H9 (cell line): ENCODE measurements around the gene RAD23A. TPM values are rescaled to one million over a fixed set of nuclear protein-coding genes. Genes with fewer than 3 reads are reported as not detected.

Experiments
- DNase-seq: peaks from one replicate; pipeline ENCODE4 v3.0.0-alpha.2; 2017
- H2AFZ ChIP-seq: one replicate; pipeline ENCODE4 v1.6.1; 2013; ENCODE audit warnings: mild to moderate bottlenecking, low read length, control low read depth, moderate library complexity
- H2AK5ac ChIP-seq: 2 replicates; pipeline ENCODE4 v1.6.1; 2013; ENCODE audit warnings: low read length, control low read depth, mixed read lengths; ENCODE audit not compliant: insufficient read length
- H2BK120ac ChIP-seq: one replicate; pipeline ENCODE4 v1.6.1; 2013; ENCODE audit warnings: low read depth, mild to moderate bottlenecking, low read length, control low read depth, inconsistent platforms; ENCODE audit not compliant: poor library complexity, severe bottlenecking
- H2BK12ac ChIP-seq: 2 replicates; pipeline ENCODE4 v1.6.1; 2013; ENCODE audit warnings: low read length, control low read depth, mixed read lengths, low read depth; ENCODE audit not compliant: insufficient read length
- H2BK15ac ChIP-seq: 2 replicates; pipeline ENCODE4 v1.6.1; 2013; ENCODE audit warnings: low read depth, low read length, control low read depth
- H2BK20ac ChIP-seq: one replicate; pipeline ENCODE4 v1.6.1; 2013; ENCODE audit warnings: low read depth, mild to moderate bottlenecking, low read length, control low read depth, inconsistent platforms; ENCODE audit not compliant: poor library complexity, severe bottlenecking
- H2BK5ac ChIP-seq: 2 replicates; pipeline ENCODE4 v1.6.1; 2013; ENCODE audit warnings: low read length, control low read depth, mixed read lengths; ENCODE audit not compliant: insufficient read length
- H3K14ac ChIP-seq: 2 replicates; pipeline ENCODE4 v1.6.1; 2013; ENCODE audit warnings: low read length, control low read depth; ENCODE audit not compliant: insufficient read depth
- H3K18ac ChIP-seq: 2 replicates; pipeline ENCODE4 v1.6.1; 2013; ENCODE audit warnings: low read depth, mild to moderate bottlenecking, mixed read lengths, low read length, control low read depth; ENCODE audit not compliant: insufficient read length
- H3K23ac ChIP-seq: 2 replicates; pipeline ENCODE4 v1.6.1; 2013; ENCODE audit warnings: low read length, control low read depth, mixed read lengths, low read depth; ENCODE audit not compliant: insufficient read length
- H3K23me2 ChIP-seq: 2 replicates; pipeline ENCODE4 v1.6.1; 2013; ENCODE audit warnings: low read depth, mild to moderate bottlenecking, mixed read lengths, low read length, control low read depth; ENCODE audit not compliant: insufficient read length, poor library complexity, severe bottlenecking
- H3K27ac ChIP-seq: 2 replicates; pipeline ENCODE4 v1.5.1; 2013; ENCODE audit warnings: low read length, control low read depth, mixed read lengths, low read depth; ENCODE audit not compliant: insufficient read length
- H3K27me3 ChIP-seq: 2 replicates; pipeline ENCODE4 v1.6.1; 2013; ENCODE audit warnings: low read length, control low read depth, inconsistent platforms; ENCODE audit not compliant: insufficient read depth
- H3K4ac ChIP-seq: 2 replicates; pipeline ENCODE4 v1.6.1; 2013; ENCODE audit warnings: low read depth, mild to moderate bottlenecking, control low read depth, inconsistent platforms, low read length, moderate library complexity
- H3K4me1 ChIP-seq: 2 replicates; pipeline ENCODE4 v1.6.1; 2013; ENCODE audit warnings: low read length, control low read depth, inconsistent platforms; ENCODE audit not compliant: insufficient read depth
- H3K4me2 ChIP-seq: 2 replicates; pipeline ENCODE4 v1.6.1; 2013; ENCODE audit warnings: low read length, control low read depth, mixed read lengths; ENCODE audit not compliant: insufficient read length, insufficient read depth
- H3K56ac ChIP-seq: 2 replicates; pipeline ENCODE4 v1.6.1; 2013; ENCODE audit warnings: low read depth, mild to moderate bottlenecking, mixed read lengths, low read length, control low read depth; ENCODE audit not compliant: insufficient read length
- H3K79me1 ChIP-seq: 2 replicates; pipeline ENCODE4 v1.6.1; 2013; ENCODE audit warnings: low read depth, mild to moderate bottlenecking, moderate library complexity, low read length, control low read depth, inconsistent platforms; ENCODE audit not compliant: insufficient read depth, poor library complexity, severe bottlenecking
- H3K79me2 ChIP-seq: 2 replicates; pipeline ENCODE4 v1.6.1; 2013; ENCODE audit warnings: low read length, control low read depth, inconsistent platforms; ENCODE audit not compliant: insufficient read depth
- H3K9ac ChIP-seq: 2 replicates; pipeline ENCODE4 v1.6.1; 2013; ENCODE audit warnings: low read length, control low read depth, mixed read lengths; ENCODE audit not compliant: insufficient read length; ENCODE audit errors: extremely low read depth
- H3K9me3 ChIP-seq: one replicate; pipeline ENCODE4 v1.6.1; 2013; ENCODE audit warnings: low read depth, low read length, inconsistent platforms; ENCODE audit not compliant: control insufficient read depth
- H3T11ph ChIP-seq: one replicate; pipeline ENCODE4 v1.6.1; 2013; ENCODE audit warnings: mild to moderate bottlenecking, low read length, control low read depth, inconsistent platforms
- H4K20me1 ChIP-seq: one replicate; pipeline ENCODE4 v1.6.1; 2013; ENCODE audit not compliant: control insufficient read depth, insufficient read length, insufficient read depth
- H4K5ac ChIP-seq: 2 replicates; pipeline ENCODE4 v1.6.1; 2013; ENCODE audit warnings: low read depth, mild to moderate bottlenecking, mixed read lengths, low read length, control low read depth; ENCODE audit not compliant: insufficient read length
- H4K8ac ChIP-seq: replicated peaks from 2 replicates; pipeline ENCODE4 v1.6.1; 2013; ENCODE audit warnings: low read length, control low read depth, mixed read lengths, low read depth; ENCODE audit not compliant: insufficient read length
- H4K91ac ChIP-seq: 2 replicates; pipeline ENCODE4 v1.6.1; 2013; ENCODE audit warnings: low read depth, mild to moderate bottlenecking, moderate library complexity, mixed read lengths, low read length, control low read depth; ENCODE audit not compliant: insufficient read length
- H3K27ac Mint-ChIP-seq, 3 experiments: 2 replicates in 2 of 3; 3 replicates in 1 of 3; pipeline ENCODE4 v1.8.0; 2020 to 2021; ENCODE audit warnings: mixed read lengths in 3 of 3, mild to moderate bottlenecking in 1 of 3, moderate library complexity in 1 of 3
- H3K27me3 Mint-ChIP-seq: 2 replicates; pipeline ENCODE4 v1.8.0; 2021; ENCODE audit warnings: low read depth, mild to moderate bottlenecking, moderate library complexity, mixed read lengths
- H3K36me3 Mint-ChIP-seq, 3 experiments: 2 replicates in 2 of 3; 3 replicates in 1 of 3; pipeline ENCODE4 v1.8.0; 2020 to 2021; ENCODE audit warnings: low read depth in 3 of 3, mixed read lengths in 3 of 3; ENCODE audit not compliant: insufficient read depth in 1 of 3
- H3K4me1 Mint-ChIP-seq, 2 experiments: 2 replicates each; pipeline ENCODE4 v1.8.0; 2020; ENCODE audit warnings: mixed read lengths in 2 of 2
- H3K4me3 Mint-ChIP-seq, 2 experiments: 2 replicates in 1 of 2; 3 replicates in 1 of 2; pipeline ENCODE4 v1.8.0; 2020 to 2021; ENCODE audit warnings: mild to moderate bottlenecking in 2 of 2, mixed read lengths in 2 of 2, moderate library complexity in 1 of 2
- H3K9me3 Mint-ChIP-seq, 2 experiments: 2 replicates in 1 of 2; 3 replicates in 1 of 2; pipeline ENCODE4 v1.8.0; 2020; ENCODE audit warnings: mild to moderate bottlenecking in 2 of 2, mixed read lengths in 2 of 2, moderate library complexity in 1 of 2
- WGBS: extraction: QIAGEN DNeasy Blood & Tissue Kit; methylation state at CpG from one replicate; pipeline ENCODE4 v1.1.7; 2013; ENCODE audit warnings: missing lambda C conversion rate, low lambda C conversion rate, mixed read lengths; ENCODE audit not compliant: insufficient read length; ENCODE audit errors: extremely low coverage; 5-methylcytosine and 5-hydroxymethylcytosine counted together
- total RNA-seq: library from RNA; stranded (reverse); gene quantifications from 2 replicates; pipeline ENCODE4 v1.2.1, GENCODE V29; 2021
- TF ChIP-seq, protein P1 (sequence below): fragments of 200-600 bp; sonication (generic); conservative IDR thresholded peaks from 3 replicates; pipeline ENCODE4 v1.8.0; 2021; ENCODE audit warnings: antibody characterized with exemption, mild to moderate bottlenecking

Gene RAD23A
- total RNA-seq, 1 experiment from 2014 or later = 62.2 TPM

DNA sequence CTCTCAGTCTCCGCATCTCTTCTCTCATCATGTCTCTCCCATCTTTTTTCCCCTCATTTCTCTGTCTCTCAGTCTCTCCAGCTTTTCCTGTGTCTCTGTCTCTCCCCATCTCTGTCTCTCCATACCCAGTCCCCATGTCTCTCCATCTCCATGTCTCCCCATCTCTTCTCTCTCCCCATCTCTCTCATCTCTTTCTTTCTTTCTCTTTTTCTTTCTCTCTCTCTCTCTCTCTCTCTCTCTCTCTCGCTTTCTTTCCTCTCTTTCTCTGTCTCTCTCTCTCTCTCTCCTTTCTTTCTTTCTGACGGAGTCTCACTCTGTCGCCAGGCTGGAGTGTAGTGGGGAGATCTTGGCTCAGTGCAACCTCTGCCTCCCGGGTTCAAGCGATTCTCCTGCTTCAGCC, 37.0 kb downstream of the RAD23A start:
- Histone ChIP-seq H2BK15ac (no peak overlapping the region), H3K4me1 (no peaks in the 10 kb centered on the region), H3K18ac (no peak overlapping the region), H3K14ac (no peak overlapping the region), H2AK5ac (no peak overlapping the region), H3K23me2 (no peaks in the 10 kb centered on the region), H4K91ac (no peak overlapping the region), H3K23ac (no peak overlapping the region), H3K9me3 (no peaks in the 10 kb centered on the region), H2BK5ac (no peak overlapping the region), H3K4ac (no peak overlapping the region), H3K27ac (no peak overlapping the region), H2AFZ (no peak overlapping the region), H3K79me1 (no peaks in the 10 kb centered on the region), H3K4me2 (no peak overlapping the region), H4K8ac (no peak overlapping the region), H2BK120ac (no peak overlapping the region), H3T11ph (no peak overlapping the region), H3K79me2 (no peaks in the 10 kb centered on the region), H2BK20ac (no peak overlapping the region), H2BK12ac (no peak overlapping the region), H3K27me3 (no peaks in the 10 kb centered on the region; the same call in 1 of the 2 replicates), H4K20me1 (no peaks in the 10 kb centered on the region), H3K9ac (no peak overlapping the region), H4K5ac (no peak overlapping the region), H3K56ac (no peak overlapping the region)
- no peak overlapping the region for H3K4me3 Mint-ChIP-seq
- TF ChIP-seq, protein P1, sequence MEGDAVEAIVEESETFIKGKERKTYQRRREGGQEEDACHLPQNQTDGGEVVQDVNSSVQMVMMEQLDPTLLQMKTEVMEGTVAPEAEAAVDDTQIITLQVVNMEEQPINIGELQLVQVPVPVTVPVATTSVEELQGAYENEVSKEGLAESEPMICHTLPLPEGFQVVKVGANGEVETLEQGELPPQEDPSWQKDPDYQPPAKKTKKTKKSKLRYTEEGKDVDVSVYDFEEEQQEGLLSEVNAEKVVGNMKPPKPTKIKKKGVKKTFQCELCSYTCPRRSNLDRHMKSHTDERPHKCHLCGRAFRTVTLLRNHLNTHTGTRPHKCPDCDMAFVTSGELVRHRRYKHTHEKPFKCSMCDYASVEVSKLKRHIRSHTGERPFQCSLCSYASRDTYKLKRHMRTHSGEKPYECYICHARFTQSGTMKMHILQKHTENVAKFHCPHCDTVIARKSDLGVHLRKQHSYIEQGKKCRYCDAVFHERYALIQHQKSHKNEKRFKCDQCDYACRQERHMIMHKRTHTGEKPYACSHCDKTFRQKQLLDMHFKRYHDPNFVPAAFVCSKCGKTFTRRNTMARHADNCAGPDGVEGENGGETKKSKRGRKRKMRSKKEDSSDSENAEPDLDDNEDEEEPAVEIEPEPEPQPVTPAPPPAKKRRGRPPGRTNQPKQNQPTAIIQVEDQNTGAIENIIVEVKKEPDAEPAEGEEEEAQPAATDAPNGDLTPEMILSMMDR = no peak
- H3K36me3 Mint-ChIP-seq = no peaks in the 10 kb centered on the region
- H3K27me3 Mint-ChIP-seq = peaks cover 16% of the 10 kb centered on the region
- WGBS = no CpG with 5 or more reads among the region's 6 CpGs
- H3K4me1 Mint-ChIP-seq = peaks cover 6 to 9% of the 10 kb centered on the region in 2 experiments
- no peaks in the 10 kb centered on the region; a peak in 1 of 5 replicates for H3K9me3 Mint-ChIP-seq
- H3K27ac Mint-ChIP-seq = no peak overlapping the region
- DNase-seq = no peak
